ENCODE data around the gene FCHSD1. TPM values are rescaled to one million over a fixed set of nuclear protein-coding genes. Genes with fewer than 3 reads are reported as not detected.

FCHSD1 gene
- total RNA-seq, 1 donor from 2014 or later, result 38.5 TPM

DNA sequence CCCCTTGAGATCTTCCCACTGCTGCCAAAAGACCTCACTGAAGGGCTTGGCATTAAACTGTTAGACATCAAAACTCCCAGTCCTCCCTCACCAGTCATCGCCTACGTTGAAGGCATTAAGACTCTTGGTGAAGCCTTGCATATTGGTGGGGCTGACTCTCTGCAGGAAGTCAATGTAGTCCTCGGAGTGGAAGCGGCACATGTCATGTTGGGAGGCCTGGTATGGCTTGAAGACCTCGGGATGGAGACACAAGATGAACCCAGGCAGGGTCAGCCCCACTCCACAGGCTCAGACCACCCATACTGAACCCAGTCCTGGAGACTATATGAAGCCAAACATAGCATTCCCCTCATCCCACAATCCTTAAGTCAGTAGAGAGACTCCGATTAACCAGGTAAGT is 16.5 kb downstream of the FCHSD1 start:
- Histone ChIP-seq H3K36me3 (ENCODE audit: control insufficient read depth, insufficient read depth, low read length) (no peaks in the 10 kb centered on the region), H3K27me3 (ENCODE audit: control insufficient read depth, insufficient read depth, low read length) (no peaks in the 10 kb centered on the region), H3K4me3 (ENCODE audit: low read depth, low read length) (no peak overlapping the region)
- DNase-seq (ENCODE audit: low read depth), result no peak
- TF ChIP-seq CTCF (IDR thresholded peaks at IDR 0.05; ENCODE audit: insufficient read depth, low read length, poor library complexity, severe bottlenecking), result no peak

GRCh38 chr5:141633871-141634561 is 17.2 kb downstream of the FCHSD1 start:
- H3K36me3 ChIP-seq (ENCODE audit: control insufficient read depth, insufficient read depth, low read length), result no peaks in the 10 kb centered on the region
- no peak for DNase-seq (ENCODE audit: low read depth)
- H3K27me3 ChIP-seq (ENCODE audit: control insufficient read depth, insufficient read depth, low read length), result no peaks in the 10 kb centered on the region
- no peak overlapping the region for H3K4me3 ChIP-seq (ENCODE audit: low read depth, low read length)
- TF ChIP-seq CTCF (IDR thresholded peaks at IDR 0.05; ENCODE audit: insufficient read depth, low read length, poor library complexity, severe bottlenecking), result no peak

- DNase-seq (ENCODE audit: low read depth), result no peak
- no peak overlapping the region for H3K4me3 ChIP-seq (ENCODE audit: low read depth, low read length)
- H3K36me3 ChIP-seq (ENCODE audit: control insufficient read depth, insufficient read depth, low read length), result no peaks in the 10 kb centered on the region
- TF ChIP-seq CTCF (IDR thresholded peaks at IDR 0.05; ENCODE audit: insufficient read depth, low read length, poor library complexity, severe bottlenecking), result no peak
- H3K27me3 ChIP-seq (ENCODE audit: control insufficient read depth, insufficient read depth, low read length), result no peaks in the 10 kb centered on the region
These were observed 18.6 kb downstream of the FCHSD1 start for GRCh38 chr5:141632650-141633049.

DNA sequence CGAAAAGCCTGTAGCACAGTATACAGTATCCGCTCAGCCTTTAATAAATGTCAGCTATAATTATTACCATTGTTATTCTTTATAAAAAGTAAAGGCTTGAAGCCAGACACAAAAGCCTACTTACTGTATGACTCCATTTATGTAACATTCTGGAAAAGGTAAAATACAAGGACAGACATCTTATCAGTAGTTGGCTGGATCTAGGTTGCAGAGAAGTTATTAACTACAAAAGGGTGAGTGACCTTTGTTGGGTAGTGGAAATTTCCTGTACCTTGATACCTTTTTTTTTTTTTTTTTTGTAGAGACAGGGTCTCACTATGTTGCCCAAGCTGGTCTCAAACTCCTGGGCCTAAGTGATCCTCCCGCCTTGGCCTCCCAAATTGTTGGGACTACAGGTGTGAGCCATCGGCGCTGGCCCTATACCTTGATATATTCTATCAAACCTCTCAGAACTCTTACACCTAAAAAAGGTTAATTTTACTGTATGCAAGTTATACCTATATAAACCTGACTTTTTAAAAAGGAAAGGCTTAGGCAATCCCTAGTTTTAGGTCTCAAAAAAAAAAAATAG is 20.6 kb downstream of the FCHSD1 start:
- H3K36me3 ChIP-seq (ENCODE audit: control insufficient read depth, insufficient read depth, low read length), result no peaks in the 10 kb centered on the region
- no peak for DNase-seq (ENCODE audit: low read depth)
- no peak for TF ChIP-seq CTCF (IDR thresholded peaks at IDR 0.05; ENCODE audit: insufficient read depth, low read length, poor library complexity, severe bottlenecking)

GRCh38 chr5:141628175-141628788 is 22.9 kb downstream of the FCHSD1 start:
- no peak for TF ChIP-seq CTCF (IDR thresholded peaks at IDR 0.05; ENCODE audit: insufficient read depth, low read length, poor library complexity, severe bottlenecking)
- DNase-seq (ENCODE audit: low read depth), result no peak
- Histone ChIP-seq H3K4me3 (ENCODE audit: low read depth, low read length) (no peak overlapping the region), H3K27me3 (ENCODE audit: control insufficient read depth, insufficient read depth, low read length) (no peaks in the 10 kb centered on the region), H3K36me3 (ENCODE audit: control insufficient read depth, insufficient read depth, low read length) (no peaks in the 10 kb centered on the region)

More for the DNA sequence above, 20.6 kb downstream of the FCHSD1 start:
- H3K4me3 ChIP-seq (ENCODE audit: low read depth, low read length), result no peak overlapping the region
- H3K27me3 ChIP-seq (ENCODE audit: control insufficient read depth, insufficient read depth, low read length), result no peaks in the 10 kb centered on the region
